Parathyroid adenoma (tissue), 2 donors: ENCODE data around the gene AGR3.

Source experiments
- H2AFZ ChIP-seq: fragments of 300-600 bp; sonication (generic); one replicate; pipeline ENCODE4 v1.7.0; 2017; ENCODE audit warnings: antibody characterized with exemption, mild to moderate bottlenecking
- H3K27ac ChIP-seq: fragments of 300-600 bp; sonication (generic); one replicate; pipeline ENCODE4 v1.7.0; 2017
- H3K27me3 ChIP-seq: fragments of 300-600 bp; sonication (generic); one replicate; pipeline ENCODE4 v1.7.0; 2017; ENCODE audit warnings: low read length; ENCODE audit not compliant: control insufficient read depth, insufficient read depth
- H3K36me3 ChIP-seq: fragments of 300-600 bp; sonication (generic); one replicate; pipeline ENCODE4 v1.7.0; 2017; ENCODE audit warnings: low read length; ENCODE audit not compliant: control insufficient read depth, insufficient read depth
- H3K4me1 ChIP-seq: fragments of 300-600 bp; sonication (generic); one replicate; pipeline ENCODE4 v1.7.0; 2017; ENCODE audit warnings: control low read depth
- H3K4me2 ChIP-seq: fragments of 300-600 bp; sonication (generic); one replicate; pipeline ENCODE4 v1.7.0; 2017; ENCODE audit warnings: low read length
- H3K4me3 ChIP-seq: fragments of 300-600 bp; sonication (generic); one replicate; pipeline ENCODE4 v1.7.0; 2017; ENCODE audit warnings: low read depth, low read length
- H3K79me2 ChIP-seq: fragments of 300-600 bp; sonication (generic); one replicate; pipeline ENCODE4 v1.7.0; 2017; ENCODE audit warnings: control low read depth
- H3K9ac ChIP-seq: fragments of 300-600 bp; sonication (generic); one replicate; pipeline ENCODE4 v1.7.0; 2017; ENCODE audit warnings: mild to moderate bottlenecking
- H3K9me3 ChIP-seq: fragments of 300-600 bp; sonication (generic); one replicate; pipeline ENCODE4 v1.7.0; 2017; ENCODE audit warnings: low read length; ENCODE audit not compliant: control insufficient read depth
- CTCF ChIP-seq: fragments of 300-600 bp; sonication (generic); IDR thresholded peaks from one replicate; pipeline ENCODE4 v1.7.0; 2017; ENCODE audit warnings: antibody characterized with exemption, mild to moderate bottlenecking
- donor health status: primary hyperparathyroidism.

Gene AGR3

GRCh38 chr7:16836481-16836880 lies 45.3 kb downstream of the AGR3 start:
- H3K36me3 ChIP-seq: no peaks in the 10 kb centered on the region
- H3K4me1 ChIP-seq: no peaks in the 10 kb centered on the region
- no peaks in the 10 kb centered on the region for H3K79me2 ChIP-seq
- no peak overlapping the region for H3K9ac ChIP-seq
- no peak overlapping the region for H3K4me2 ChIP-seq
- H3K27ac ChIP-seq: no peak overlapping the region
- no peak for TF ChIP-seq CTCF
- H2AFZ ChIP-seq: no peak overlapping the region
- H3K27me3 ChIP-seq: no peaks in the 10 kb centered on the region
- no peak overlapping the region for H3K4me3 ChIP-seq
- no peaks in the 10 kb centered on the region for H3K9me3 ChIP-seq

- no peak for TF ChIP-seq CTCF
- H3K4me2 ChIP-seq: no peak overlapping the region
- H3K79me2 ChIP-seq: no peaks in the 10 kb centered on the region
- no peak overlapping the region for H2AFZ ChIP-seq
- H3K27me3 ChIP-seq: no peaks in the 10 kb centered on the region
- H3K9ac ChIP-seq: no peak overlapping the region
- H3K4me1 ChIP-seq: no peaks in the 10 kb centered on the region
- no peak overlapping the region for H3K4me3 ChIP-seq
- H3K27ac ChIP-seq: no peak overlapping the region
- no peaks in the 10 kb centered on the region for H3K9me3 ChIP-seq
- no peaks in the 10 kb centered on the region for H3K36me3 ChIP-seq
These were observed 48.4 kb downstream of the AGR3 start for GRCh38 chr7:16833373-16833772.

- no peaks in the 10 kb centered on the region for H3K4me1 ChIP-seq
These were observed 55.7 kb downstream of the AGR3 start for GRCh38 chr7:16826060-16826459.

GRCh38 chr7:16822029-16822428 lies 59.8 kb downstream of the AGR3 start:
- H3K9me3 ChIP-seq: no peaks in the 10 kb centered on the region
- no peak overlapping the region for H3K4me2 ChIP-seq
- no peaks in the 10 kb centered on the region for H3K27me3 ChIP-seq
- no peak overlapping the region for H3K27ac ChIP-seq
- H3K9ac ChIP-seq: no peak overlapping the region
- H3K4me1 ChIP-seq: no peaks in the 10 kb centered on the region
- no peaks in the 10 kb centered on the region for H3K79me2 ChIP-seq
- no peak overlapping the region for H3K4me3 ChIP-seq
- TF ChIP-seq CTCF: no peak
- H2AFZ ChIP-seq: no peak overlapping the region
- no peaks in the 10 kb centered on the region for H3K36me3 ChIP-seq

More at GRCh38 chr7:16826060-16826459, 55.7 kb downstream of the AGR3 start:
- TF ChIP-seq CTCF: no peak
- Histone ChIP-seq H3K27ac (no peak overlapping the region), H3K9ac (no peak overlapping the region), H3K79me2 (no peaks in the 10 kb centered on the region), H3K9me3 (no peaks in the 10 kb centered on the region), H3K4me2 (no peak overlapping the region), H2AFZ (no peak overlapping the region), H3K27me3 (no peaks in the 10 kb centered on the region), H3K4me3 (no peak overlapping the region), H3K36me3 (no peaks in the 10 kb centered on the region)

GRCh38 chr7:16818732-16819131 lies 63.1 kb downstream of the AGR3 start:
- no peak for TF ChIP-seq CTCF
- Histone ChIP-seq H3K9ac (no peak overlapping the region), H3K9me3 (no peaks in the 10 kb centered on the region), H3K4me2 (no peak overlapping the region), H3K27me3 (no peaks in the 10 kb centered on the region), H3K4me1 (no peaks in the 10 kb centered on the region), H3K36me3 (no peaks in the 10 kb centered on the region), H3K4me3 (no peak overlapping the region), H3K79me2 (no peaks in the 10 kb centered on the region), H2AFZ (no peak overlapping the region), H3K27ac (no peak overlapping the region)
